ENCODE results near the gene PPP1R1B. TPM values are rescaled to one million over a fixed set of nuclear protein-coding genes. Genes with fewer than 3 reads are reported as not detected.
A peak's percentile ranks its signal among the peaks of the same experiment; 100 is the strongest.

Gene PPP1R1B
- total RNA-seq, 4 donors from 2014 or later: 0.23 to 4.8 (median 2.4) TPM

- Histone ChIP-seq H3K4me1 (peaks cover under 1 to 14% (median 8%) of the 10 kb centered on the region in 3 donors), H3K36me3 (no peaks in the 10 kb centered on the region), H3K27ac (no peak overlapping the region), H3K27me3 (peaks cover 9 to 100% (median 17%) of the 10 kb centered on the region in 4 donors), H3K4me3 (no peak overlapping the region), H3K9me3 (no peaks in the 10 kb centered on the region)
- DNase-seq: no peak
- no peak for TF ChIP-seq CTCF (IDR thresholded peaks at IDR 0.05)
- TF ChIP-seq POLR2A (IDR thresholded peaks at IDR 0.05): no peak
- intact Hi-C loops (cut with DNase I): no loop called here
- 10% methylated on average over 2 of the region's 22 CpGs; no CpG with 5 or more reads in 1 of the 2 donors for whole genome bisulfite sequencing, 2 donors
Observed at GRCh38 chr17:39612291-39612894, 14.4 kb upstream of the PPP1R1B start.

- no peak overlapping the region for H3K27ac ChIP-seq
- TF ChIP-seq CTCF (IDR thresholded peaks at IDR 0.05) (no peak), POLR2A (IDR thresholded peaks at IDR 0.05) (no peak)
- no peak overlapping the region for H3K4me3 ChIP-seq
- H3K4me1 ChIP-seq: peaks cover 0 to 12% (median 8%) of the 10 kb centered on the region in 3 donors
- 63 to 71% methylated on average over 6 to 7 of the region's 7 CpGs for WGBS, 2 donors
- no peaks in the 10 kb centered on the region for H3K36me3 ChIP-seq
- H3K27me3 ChIP-seq: peaks cover 5 to 99% (median 11%) of the 10 kb centered on the region in 4 donors
- intact Hi-C loops (cut with DNase I): no loop called here
- no peaks in the 10 kb centered on the region for H3K9me3 ChIP-seq
- no peak for DNase-seq
Observed at GRCh38 chr17:39612935-39613464, 13.8 kb upstream of the PPP1R1B start.

- Histone ChIP-seq H3K4me3 (no peak overlapping the region), H3K36me3 (no peaks in the 10 kb centered on the region), H3K4me1 (peaks cover 6 to 17% (median 8%) of the 10 kb centered on the region in 3 donors), H3K27ac (no peak overlapping the region), H3K9me3 (no peaks in the 10 kb centered on the region), H3K27me3 (peaks cover 0 to 95% (median 0%) of the 10 kb centered on the region in 4 donors)
- no peak for DNase-seq
- WGBS, 2 donors: 71 to 82% methylated on average over 1 to 2 of the region's 3 CpGs
- intact Hi-C loops (cut with DNase I): no loop called here
- TF ChIP-seq POLR2A (IDR thresholded peaks at IDR 0.05) (no peak), CTCF (IDR thresholded peaks at IDR 0.05) (no peak)
Observed at GRCh38 chr17:39614545-39615157, 12.1 kb upstream of the PPP1R1B start.

- TF ChIP-seq CTCF (IDR thresholded peaks at IDR 0.05): no peak
- H3K4me3 ChIP-seq: no peak overlapping the region
- H3K9me3 ChIP-seq: no peaks in the 10 kb centered on the region
- peaks cover 0 to 87% (median 0%) of the 10 kb centered on the region in 4 donors for H3K27me3 ChIP-seq
- H3K36me3 ChIP-seq: no peaks in the 10 kb centered on the region
- no peak overlapping the region for H3K27ac ChIP-seq
- peaks cover 6 to 17% (median 8%) of the 10 kb centered on the region in 3 donors for H3K4me1 ChIP-seq
- intact Hi-C loops (cut with DNase I): no loop called here
- 60 to 72% methylated on average over 5 to 6 of the region's 6 CpGs for WGBS, 2 donors
- DNase-seq: no peak
Observed at GRCh38 chr17:39615434-39615833, 11.3 kb upstream of the PPP1R1B start.

- Histone ChIP-seq H3K9me3 (no peaks in the 10 kb centered on the region), H3K27ac (no peak overlapping the region), H3K4me3 (peak overlapping the region in 3 of 4 donors; percentile 50 to 76 (median 68)), H3K36me3 (no peaks in the 10 kb centered on the region), H3K27me3 (peaks cover 0 to 78% (median 0%) of the 10 kb centered on the region in 4 donors), H3K4me1 (peaks cover 7 to 22% (median 8%) of the 10 kb centered on the region in 3 donors)
- WGBS, 2 donors: 92 to 95% methylated on average over 3 of the region's 3 CpGs
- no peak for TF ChIP-seq CTCF (IDR thresholded peaks at IDR 0.05)
- no peak for TF ChIP-seq POLR2A (IDR thresholded peaks at IDR 0.05)
- intact Hi-C loops (cut with DNase I): no loop called here
- no peak for DNase-seq
Observed at GRCh38 chr17:39617100-39617445, 9.7 kb upstream of the PPP1R1B start.
